RWPE2 (cell line): ENCODE results near the gene NEURL1B.

Experiments
- ATAC-seq: fragments of 200-7000 bp; cut with Tn5 transposase; 3 replicates; pipeline ENCODE4 v1.9.1; 2021; ENCODE audit warnings: low read depth
- DNase-seq: peaks from one replicate; pipeline ENCODE4 v3.0.0-alpha.2; 2020; ENCODE audit warnings: low spot score
- H3K27ac ChIP-seq: fragments of 450-650 bp; 2 replicates; pipeline ENCODE4 v1.5.1; 2017; ENCODE audit warnings: mild to moderate bottlenecking; ENCODE audit not compliant: poor library complexity, severe bottlenecking
- H3K27me3 ChIP-seq: fragments of 250-450 bp; sonication (Bioruptor Pico); 2 replicates; pipeline ENCODE4 v1.5.1; 2021; ENCODE audit warnings: mild to moderate bottlenecking, moderate library complexity; ENCODE audit not compliant: insufficient read depth, poor library complexity, severe bottlenecking
- H3K36me3 ChIP-seq: fragments of 250-450 bp; sonication (Bioruptor Pico); 2 replicates; pipeline ENCODE4 v1.5.1; 2020; ENCODE audit warnings: low read depth, mild to moderate bottlenecking, moderate library complexity
- H3K4me1 ChIP-seq: fragments of 250-450 bp; sonication (Bioruptor Pico); 2 replicates; pipeline ENCODE4 v1.5.1; 2021; ENCODE audit warnings: mild to moderate bottlenecking, moderate library complexity; ENCODE audit not compliant: insufficient read depth, poor library complexity, severe bottlenecking
- H3K4me3 ChIP-seq: fragments of 250-450 bp; sonication (Bioruptor Pico); 2 replicates; pipeline ENCODE4 v1.5.1; 2021; ENCODE audit warnings: mild to moderate bottlenecking, moderate library complexity; ENCODE audit not compliant: severe bottlenecking
- H3K9me3 ChIP-seq: fragments of 250-450 bp; sonication (Bioruptor Pico); 2 replicates; pipeline ENCODE4 v1.5.1; 2021; ENCODE audit warnings: mild to moderate bottlenecking, moderate library complexity; ENCODE audit not compliant: severe bottlenecking
- TF ChIP-seq, protein P1 (sequence below): fragments of 450-650 bp; IDR thresholded peaks from one replicate; pipeline ENCODE4 v1.5.1; 2017; ENCODE audit warnings: mild to moderate bottlenecking, moderate library complexity; ENCODE audit not compliant: poor library complexity, severe bottlenecking

NEURL1B gene

DNA sequence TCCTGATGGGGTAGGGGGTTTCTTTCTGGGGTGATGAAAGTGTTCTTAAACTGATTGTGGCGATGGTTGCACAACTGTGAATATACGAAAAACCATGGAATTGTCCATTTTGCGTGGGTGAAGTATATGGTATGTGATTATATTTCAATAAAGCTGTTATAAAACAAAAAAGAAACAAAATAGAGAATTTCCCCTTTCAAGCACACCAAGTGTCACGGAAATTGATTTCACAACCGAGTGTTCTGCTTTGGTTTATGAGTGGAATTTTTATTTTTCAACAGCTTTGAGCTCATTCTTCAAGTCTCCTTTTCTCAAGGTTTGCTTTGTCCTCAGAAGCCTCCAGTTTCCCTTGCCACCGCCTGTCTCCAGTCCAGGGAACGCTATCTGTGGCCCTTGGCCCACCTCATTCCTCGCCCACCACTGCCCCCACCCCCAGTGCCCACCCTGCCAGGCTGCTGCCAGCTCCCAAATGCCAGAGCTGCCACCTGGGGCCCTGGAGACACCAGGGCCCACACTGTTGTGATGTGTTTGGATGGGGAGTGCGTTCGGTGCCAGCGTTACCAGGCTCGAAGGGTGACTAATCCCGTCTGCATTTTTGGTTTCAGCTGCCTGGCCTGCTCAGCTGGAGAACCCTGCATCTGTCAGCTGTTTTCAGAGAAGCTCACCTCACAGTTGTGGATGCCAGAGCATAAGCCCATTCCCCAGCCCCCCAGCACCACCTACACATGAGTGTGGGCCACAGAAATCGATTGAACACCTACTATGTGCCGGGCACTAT, 99.6 kb downstream of the NEURL1B start:
- ATAC-seq (peak; percentile 99), DNase-seq (no peak)
- H3K4me3 ChIP-seq = no peak overlapping the region

More for the DNA sequence above, 99.6 kb downstream of the NEURL1B start:
- Histone ChIP-seq H3K27me3 (no peaks in the 10 kb centered on the region), H3K4me1 (peaks cover 9% of the 10 kb centered on the region), H3K9me3 (no peaks in the 10 kb centered on the region), H3K36me3 (no peaks in the 10 kb centered on the region), H3K27ac (peak overlapping the region; percentile 29)
- TF ChIP-seq, protein P1, sequence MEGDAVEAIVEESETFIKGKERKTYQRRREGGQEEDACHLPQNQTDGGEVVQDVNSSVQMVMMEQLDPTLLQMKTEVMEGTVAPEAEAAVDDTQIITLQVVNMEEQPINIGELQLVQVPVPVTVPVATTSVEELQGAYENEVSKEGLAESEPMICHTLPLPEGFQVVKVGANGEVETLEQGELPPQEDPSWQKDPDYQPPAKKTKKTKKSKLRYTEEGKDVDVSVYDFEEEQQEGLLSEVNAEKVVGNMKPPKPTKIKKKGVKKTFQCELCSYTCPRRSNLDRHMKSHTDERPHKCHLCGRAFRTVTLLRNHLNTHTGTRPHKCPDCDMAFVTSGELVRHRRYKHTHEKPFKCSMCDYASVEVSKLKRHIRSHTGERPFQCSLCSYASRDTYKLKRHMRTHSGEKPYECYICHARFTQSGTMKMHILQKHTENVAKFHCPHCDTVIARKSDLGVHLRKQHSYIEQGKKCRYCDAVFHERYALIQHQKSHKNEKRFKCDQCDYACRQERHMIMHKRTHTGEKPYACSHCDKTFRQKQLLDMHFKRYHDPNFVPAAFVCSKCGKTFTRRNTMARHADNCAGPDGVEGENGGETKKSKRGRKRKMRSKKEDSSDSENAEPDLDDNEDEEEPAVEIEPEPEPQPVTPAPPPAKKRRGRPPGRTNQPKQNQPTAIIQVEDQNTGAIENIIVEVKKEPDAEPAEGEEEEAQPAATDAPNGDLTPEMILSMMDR = no peak
